ENCODE results near the gene RXRA.

Gene RXRA

DNA sequence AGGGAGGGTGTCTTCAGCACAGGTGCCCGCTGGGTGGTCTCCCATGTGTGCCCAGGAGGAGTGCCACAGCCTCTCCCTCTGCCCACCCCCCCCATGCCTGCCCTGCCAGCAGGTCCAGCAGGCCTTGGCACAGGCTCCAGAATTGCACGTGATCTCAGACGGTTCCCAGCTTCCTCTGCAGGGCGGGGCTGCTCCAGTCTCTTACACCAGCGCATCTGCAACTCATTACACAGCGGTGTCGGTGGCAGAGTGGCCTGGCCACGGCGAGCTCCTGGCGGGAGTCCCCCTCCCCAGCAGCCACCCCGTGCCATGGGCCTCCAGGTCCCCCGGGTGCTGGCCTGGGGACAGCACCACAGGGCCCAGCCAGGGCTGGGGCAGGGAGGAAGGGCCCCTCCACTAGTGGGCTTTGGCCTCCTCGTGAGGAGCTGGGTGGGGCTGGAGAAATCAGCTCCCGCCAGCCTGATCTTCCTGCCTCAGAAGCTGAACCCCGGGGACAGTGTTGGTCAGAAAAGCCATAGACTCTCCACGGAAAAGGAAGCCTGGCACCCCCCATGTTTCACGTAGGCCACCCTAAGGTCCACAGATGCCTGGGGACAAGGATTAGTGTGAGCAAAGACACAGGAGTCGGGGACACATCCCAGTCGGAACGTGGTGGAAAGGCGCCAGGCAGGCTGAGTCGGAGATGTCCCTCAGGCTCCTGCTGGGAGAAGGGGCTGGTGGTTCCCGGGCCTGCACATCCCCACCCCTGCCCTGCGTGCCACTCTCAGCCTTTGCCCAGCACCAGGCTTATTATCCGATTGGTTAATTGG, 40.2 kb downstream of the RXRA start:
- DNase-seq (ENCODE audit: low read depth, low spot score): peak; percentile 84

DNA sequence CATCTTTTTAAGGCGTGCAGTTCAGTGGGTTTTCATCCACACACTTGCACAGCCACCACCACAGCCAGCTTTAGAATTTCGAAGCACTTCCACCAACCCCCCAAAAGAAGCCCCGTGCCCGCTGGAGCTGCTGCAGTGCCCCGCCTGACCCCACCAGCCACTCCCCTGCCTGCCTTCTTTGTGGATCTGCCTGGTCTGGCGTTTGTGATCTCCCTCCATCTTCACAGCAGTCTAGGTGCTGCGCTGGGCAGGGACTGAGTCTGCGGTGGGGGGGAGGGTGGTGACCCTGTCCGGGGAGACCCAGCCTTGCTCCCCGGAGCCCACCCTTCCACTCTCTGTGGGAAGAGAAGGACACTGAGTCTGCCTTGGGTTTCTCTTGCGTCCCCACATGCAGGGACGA, 40.8 kb downstream of the RXRA start:
- DNase-seq (ENCODE audit: low read depth, low spot score): no peak

DNA sequence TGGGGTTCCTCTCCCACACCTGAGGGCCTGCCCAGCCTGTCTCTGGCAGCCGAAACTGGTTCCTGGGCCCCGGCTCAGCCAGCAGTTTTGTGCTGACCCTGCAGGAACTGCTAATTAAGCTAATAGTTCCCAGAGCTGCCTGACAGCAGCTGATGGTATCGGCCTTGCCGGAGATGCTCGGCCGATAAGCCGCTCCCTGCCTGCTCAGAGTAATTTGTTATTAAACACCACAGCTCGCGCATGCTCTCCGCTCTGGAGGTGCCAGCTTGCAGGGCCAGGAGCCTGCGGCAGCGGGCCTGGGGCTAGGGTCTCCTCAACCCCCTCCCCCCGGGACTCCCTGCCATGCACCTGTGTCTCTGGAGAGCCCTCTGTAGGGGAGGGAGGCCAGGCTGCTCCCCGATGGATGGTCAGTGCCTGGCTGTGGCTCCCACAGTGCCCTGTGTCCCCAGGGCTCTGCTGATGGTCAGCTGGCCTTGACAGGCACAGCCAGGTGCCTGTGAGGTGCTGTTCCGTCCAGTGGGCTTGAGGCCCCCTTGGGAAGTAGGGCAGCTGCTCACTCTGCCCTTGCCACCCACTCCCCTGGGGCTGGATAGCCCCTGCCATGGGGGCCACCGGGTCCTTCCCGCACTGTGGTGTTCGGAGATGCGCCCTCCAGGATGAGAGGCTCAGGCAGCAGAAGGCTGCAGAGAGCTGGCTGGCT, 41.7 kb downstream of the RXRA start:
- DNase-seq (ENCODE audit: low read depth, low spot score): no peak

DNA sequence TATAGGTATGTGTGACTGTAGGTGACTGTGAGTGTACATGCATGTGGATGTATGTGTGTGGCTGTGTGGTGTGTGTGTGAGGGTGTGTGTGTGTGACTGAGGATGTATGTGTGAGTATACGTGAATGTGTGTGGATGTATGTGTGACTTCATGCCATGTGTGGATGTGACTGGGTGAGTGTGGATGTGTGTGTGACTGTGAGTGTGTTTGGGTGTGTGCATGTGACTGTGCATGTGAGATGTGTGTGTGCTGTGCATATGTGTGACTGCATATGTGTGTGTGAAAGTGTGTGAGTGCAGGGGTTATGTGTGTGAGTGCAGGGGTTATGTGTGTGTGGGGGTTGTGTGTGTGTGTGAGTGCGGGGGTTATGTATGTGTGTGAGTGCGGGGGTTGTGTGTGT, 42.3 kb downstream of the RXRA start:
- no peak for DNase-seq (ENCODE audit: low read depth, low spot score)

DNA sequence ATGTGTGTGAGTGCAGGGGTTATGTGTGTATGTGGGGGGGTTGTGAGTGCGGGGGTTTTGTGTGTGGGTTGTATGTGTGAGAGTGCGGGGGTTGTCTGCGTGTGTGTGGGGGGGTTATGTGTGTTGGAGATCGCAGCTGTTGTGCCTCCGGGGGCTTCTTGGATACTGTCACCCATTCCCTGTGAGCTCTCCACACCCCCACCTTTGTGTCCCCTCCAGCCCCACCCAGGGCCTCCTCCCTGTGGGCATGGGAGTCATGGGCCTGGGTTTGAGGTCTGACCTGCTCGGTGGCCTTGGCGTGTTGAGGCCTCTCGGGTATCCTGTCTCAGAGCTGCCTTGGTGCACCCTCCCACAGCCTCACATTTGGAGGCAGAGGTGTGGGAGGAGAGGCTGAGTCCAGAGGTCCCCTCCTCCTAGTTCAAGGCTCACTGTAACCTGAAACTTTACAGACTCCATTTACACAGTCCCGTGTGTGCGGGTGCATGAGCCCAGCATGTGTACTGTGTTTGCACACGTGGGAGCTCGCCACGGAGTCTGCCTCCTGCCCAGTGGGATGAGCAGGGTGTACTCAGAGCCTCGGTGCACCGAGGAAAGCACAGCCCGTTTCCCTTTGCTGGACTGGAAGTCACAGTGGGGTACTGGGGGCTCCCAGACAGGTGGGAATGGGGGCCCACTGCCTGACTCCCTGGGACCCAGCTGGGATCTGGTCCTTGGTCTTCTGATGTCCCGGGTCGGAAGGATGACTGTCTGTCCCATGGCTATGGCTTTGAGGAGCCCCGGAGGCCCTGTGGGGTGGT, 43.4 kb downstream of the RXRA start:
- DNase-seq (ENCODE audit: low read depth, low spot score): no peak

DNA sequence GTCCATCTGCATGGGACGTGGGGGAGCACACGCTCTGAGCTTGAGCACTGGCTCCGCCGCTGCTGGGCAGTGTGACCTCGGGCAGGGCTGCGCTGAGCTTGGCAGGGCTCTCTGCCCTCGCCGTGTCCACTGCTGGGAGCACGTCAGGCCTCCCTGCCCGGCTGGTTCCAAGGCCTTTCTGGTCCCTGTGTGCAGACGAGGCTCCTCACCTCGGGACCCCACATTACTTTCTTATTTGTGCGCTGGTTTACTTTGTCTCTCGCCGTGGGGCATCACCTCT, 43.9 kb downstream of the RXRA start:
- DNase-seq (ENCODE audit: low read depth, low spot score): no peak

DNA sequence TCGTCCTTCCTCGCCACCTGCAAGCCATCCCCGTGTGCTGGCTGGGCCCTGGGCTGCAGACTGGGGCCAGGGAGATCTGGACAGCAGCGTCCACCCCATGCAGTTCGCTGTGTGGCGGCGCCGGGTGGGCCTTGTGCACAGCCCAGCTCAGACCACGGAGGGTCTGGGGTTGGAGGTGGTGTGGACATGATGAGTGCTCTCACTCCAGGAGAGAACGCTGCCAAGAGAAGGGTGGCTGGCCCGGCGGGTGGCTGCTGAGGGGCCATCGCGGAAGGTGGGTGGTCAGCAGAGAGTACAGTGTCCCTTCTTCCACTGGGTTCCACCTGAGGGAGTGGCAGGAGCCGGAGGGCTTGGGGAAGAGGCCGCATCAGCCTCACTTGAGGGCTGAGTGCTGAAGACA, 44.4 kb downstream of the RXRA start:
- DNase-seq (ENCODE audit: low read depth, low spot score): no peak

DNA sequence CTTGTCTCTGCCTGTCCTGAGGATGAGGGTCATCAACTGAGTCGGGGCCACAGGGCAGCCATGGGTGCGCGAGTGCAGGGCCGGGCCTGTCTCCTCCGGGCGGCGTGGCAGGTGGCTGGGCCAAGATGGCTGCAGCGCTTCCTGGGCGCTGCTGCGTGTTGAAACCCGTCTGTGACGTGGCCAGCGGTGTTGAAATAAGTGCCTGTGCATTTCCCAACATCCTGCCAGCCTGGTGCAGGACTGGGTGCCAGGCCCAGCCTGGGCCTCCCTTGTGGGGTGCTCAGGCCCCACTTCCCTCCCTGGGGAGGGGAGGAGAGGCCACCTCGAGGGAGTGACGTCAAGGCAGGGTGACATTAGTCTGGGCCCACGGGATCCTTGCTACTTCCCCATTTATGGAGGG, 45.5 kb downstream of the RXRA start:
- no peak for DNase-seq (ENCODE audit: low read depth, low spot score)

DNA sequence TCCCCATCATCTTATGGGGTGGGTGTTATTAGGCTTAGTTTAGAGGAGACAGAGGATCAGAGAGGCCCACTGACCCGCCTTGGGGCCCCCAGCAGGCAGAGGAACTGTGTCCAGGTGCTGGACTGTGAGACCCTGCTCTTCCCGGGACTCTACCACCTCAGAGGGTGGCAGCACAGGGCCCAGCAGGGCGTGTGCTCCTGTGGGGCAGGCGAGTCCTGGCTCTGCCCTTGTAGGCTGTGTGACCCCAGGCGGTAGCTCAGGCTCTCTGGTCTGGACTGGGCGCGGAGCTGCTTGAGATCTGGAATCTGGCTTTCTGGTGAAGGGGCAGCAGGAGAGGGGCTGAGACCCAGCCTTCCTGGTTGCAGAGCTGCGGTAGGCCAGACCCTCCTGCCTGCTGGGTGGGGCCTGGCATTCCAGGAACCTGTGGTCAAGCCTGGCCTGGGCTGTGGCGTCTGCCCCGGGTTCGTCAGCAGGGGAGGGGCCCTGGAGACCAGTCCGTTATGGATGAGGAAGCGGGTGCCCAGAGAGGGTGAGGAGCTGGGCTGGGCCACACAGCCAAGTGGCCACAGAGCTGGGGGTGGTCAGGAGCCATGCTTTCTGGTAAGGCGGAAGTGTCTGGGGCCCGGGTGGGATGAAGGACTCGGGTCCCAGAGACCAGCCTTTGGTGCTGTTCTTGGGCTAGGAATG, 46.5 kb downstream of the RXRA start:
- no peak for DNase-seq (ENCODE audit: low read depth, low spot score)

DNA sequence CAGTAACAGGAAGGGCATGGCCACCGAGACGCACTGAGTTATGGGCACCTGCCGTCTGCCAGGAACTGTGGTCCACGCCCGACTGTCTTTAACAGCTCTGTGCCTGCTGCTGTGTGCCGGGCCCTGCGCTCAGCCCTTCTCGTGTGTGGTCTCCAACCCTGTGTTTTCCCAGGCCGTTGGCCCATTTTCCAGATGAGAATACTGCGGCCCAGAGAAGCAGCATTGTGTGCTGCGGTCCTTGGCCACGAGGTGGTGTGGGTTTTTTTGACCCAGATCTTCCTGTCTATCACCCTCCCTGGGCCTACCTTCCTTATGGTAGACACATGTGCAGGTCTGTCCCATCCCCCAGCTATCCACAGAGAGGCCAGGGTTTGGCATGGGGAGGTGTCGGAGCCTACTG, 47.0 kb downstream of the RXRA start:
- no peak for DNase-seq (ENCODE audit: low read depth, low spot score)

DNA sequence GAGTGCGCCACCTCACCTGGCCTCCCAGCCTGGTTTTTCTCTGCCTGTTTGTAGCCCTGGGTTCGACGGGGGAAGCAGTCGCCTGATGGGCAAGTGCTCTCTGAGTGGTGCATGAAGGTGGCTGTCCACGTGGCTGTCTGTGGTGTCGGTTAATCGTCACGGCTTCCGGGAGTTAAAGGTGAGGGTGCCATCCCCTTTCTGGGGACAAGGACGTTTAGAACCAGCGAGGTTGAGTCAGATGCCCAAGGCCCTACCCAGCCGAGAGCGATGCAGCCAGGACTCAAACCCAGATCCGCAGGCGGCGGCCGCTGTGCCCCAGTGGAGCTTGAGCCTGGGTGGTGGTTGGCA, 47.7 kb downstream of the RXRA start:
- DNase-seq (ENCODE audit: low read depth, low spot score): no peak

DNA sequence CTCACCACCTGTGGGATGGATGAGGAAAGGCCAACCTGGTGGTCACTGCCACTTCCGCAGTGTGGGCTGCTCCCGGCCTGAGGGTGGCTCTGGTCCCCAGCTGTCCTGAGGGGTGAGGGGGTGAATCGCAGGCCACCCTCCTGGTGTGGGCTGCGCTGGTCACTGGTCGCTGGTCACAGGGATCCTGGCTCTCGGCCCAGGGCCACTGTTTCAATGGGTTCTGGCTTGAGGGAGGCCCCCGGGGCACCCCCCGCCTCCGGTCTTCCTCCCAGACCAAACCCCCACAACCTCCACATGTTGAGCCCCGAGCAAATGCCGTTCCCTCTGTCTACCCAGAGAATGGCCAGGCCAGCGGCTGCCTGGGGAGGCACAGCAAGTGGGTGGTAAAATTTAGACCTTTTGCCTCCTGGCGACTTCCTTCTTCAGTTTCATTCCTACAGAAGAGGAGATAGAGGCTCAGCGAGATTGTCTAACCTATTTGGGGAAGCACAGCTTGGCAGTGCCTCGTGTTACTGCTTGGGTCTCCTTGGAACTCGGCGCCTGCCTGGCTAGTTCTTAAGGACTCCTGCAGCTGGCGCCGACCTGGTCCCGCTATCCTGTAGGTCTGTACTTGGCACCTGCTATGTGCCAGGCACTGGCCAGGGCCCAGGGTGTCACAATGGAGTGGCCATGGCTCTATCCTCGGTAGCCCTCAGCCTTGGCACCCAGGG, 48.2 kb downstream of the RXRA start:
- no peak for DNase-seq (ENCODE audit: low read depth, low spot score)

DNA sequence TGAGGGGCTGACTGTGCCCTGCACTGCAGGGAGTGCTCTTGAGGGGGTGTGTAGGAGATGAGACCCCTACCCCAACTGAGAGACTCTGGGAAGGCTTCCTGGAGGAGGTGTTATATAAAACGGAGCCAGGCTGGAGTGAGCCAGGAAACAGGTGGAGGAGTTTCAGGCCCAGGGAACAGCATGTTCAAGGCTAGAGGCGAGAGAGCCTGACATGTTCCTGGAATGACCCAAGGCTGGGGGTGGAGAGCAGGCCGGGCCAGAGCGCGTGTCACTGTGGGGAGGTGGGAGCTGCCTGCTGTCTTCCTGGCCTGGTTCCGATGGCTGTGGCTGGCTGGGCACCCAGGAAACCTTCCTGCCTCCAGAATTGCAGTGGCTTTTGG, 48.7 kb downstream of the RXRA start:
- DNase-seq (ENCODE audit: low read depth, low spot score): no peak

DNA sequence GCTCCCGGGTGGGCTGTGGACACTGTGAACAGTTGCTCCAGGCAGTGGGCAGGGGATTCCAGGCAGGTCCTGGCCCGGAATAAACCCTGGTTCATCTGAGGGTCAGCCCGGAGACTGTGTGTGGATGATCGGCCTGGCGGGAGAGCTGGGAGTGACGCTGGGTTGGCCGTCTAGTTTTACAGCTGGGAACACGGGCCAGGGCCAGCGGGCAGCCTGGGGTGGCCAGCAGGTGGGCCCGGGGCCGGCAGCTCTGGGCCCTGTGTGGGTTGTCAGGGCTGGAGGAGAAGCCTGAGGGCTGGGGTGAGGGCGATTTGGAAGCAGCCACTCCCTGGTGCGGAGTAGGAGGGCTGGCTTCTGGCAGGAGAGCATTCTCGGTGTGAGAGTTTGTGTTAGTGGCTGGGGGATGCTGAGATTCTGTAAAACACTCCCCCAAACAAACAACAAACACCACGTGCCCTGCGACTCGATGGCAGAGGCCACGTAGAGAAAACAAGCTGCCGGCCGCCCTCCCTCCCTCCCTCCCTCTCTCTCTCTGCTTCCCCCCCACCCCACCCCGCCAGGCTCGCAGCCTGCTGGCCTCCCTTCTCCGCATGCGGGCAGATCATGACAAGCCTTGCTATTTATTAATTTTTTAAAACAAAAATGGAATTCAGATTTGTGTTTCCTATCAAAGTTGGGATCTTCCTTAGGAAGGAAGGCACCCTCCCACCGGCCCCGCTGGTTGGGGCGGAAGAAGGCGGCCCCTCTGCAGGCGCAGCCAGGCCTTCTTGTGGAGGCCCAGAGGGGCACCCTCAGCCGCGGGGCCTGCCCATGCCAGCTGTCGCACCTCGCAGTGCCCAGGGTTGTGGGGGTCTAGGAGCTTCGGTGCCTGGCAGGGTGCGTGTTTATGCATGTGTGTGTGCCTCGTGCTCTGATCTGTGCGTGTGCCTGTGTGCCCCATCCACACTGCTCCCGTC, 49.5 kb downstream of the RXRA start:
- DNase-seq (ENCODE audit: low read depth, low spot score): peak; percentile 93

DNA sequence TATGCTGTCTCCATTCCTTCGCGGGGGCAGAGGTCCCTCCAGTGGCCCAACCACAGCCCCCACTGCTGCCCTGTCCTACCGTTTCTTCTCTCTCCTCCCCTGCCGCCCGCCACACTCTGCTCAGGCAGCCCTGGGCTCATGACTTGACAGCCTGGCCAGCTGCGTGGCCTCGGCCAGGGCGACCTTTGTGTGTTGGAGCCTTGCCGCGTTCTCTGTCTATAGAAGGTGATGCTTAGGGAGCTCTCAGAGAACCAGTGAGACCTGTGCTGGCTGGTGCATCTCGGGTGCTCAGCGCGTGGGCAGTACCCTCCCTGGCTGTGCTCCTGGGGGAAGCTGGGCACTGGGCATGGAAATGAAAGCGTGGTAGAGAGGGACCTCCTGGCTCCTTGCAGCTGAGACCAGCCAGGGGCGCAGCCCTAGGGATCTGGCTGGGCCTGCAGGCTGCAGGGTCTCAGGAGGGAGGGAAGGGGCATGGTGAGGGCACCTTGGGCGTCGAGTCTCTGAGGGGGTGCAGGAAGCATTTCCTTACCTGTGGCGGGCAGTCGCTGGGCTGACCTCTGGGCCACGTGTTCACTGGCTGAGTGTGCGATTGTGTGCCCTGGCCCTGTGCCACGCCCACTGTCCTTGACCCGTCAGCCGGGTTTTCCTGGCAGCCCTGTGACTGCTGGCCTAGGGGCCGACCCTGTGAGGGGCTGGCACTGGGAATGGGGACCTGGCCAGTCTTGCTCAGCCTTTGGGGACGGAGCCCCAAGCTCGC, 50.3 kb downstream of the RXRA start:
- DNase-seq (ENCODE audit: low read depth, low spot score): no peak

DNA sequence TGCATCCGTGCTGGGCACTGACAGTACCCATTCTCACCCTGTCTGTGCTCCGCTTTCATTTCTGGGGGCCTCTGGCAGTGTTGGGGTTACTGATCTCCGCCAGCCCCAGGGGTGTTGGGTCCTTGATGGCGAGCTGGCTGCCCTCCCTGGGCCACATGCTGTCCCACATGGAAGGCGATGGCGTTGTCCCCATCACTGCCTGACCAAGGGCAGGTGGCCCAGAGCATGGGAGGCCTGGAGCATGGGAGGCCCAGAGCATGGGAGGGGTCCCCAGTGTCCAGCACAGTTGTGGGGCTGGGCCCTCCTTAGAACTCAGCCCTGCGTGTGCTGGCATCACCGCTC, 50.9 kb downstream of the RXRA start:
- DNase-seq (ENCODE audit: low read depth, low spot score): no peak

DNA sequence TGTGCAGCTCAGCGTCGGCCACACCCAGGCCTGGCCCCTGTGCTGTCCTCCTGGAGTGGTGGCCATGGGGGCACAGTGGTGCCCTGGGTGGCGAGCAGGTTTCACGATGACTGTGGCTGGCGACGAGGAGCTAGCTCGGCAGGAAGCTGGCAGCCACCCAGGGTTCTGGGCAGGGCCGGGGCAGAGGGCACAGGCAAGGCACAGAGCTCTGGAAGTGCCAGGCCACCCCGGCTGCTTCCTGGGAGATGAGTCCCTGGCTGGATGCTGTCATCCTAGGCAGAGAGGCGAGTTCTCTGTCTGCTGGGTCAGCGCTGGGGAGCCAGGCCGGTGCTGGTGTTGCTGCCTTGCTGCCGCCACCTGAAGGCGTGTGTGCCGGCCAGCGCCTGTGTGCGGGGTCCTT, 51.7 kb downstream of the RXRA start:
- no peak for DNase-seq (ENCODE audit: low read depth, low spot score)

DNA sequence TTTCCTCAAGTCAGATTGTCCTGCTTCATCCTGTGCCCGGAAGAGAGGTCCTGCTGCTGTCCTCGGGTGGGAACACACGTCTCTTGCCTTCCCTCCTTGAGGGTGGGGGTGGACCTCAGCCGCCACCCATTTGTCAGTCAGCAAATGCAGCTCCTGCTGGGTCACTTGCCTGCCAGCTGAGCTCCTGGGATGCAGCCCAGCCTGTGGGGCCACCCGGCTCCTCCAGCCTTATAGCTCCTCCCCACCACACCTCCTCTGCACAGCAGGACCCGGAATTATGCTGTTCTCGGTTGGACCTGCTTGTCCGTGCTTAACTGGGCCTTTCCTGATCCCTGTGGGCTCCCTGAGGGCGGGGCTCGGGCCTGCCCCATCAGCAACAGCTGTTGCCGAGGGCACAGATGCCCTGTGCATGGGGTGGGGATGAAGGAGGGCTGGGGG, 52.7 kb downstream of the RXRA start:
- DNase-seq (ENCODE audit: low read depth, low spot score): no peak

DNA sequence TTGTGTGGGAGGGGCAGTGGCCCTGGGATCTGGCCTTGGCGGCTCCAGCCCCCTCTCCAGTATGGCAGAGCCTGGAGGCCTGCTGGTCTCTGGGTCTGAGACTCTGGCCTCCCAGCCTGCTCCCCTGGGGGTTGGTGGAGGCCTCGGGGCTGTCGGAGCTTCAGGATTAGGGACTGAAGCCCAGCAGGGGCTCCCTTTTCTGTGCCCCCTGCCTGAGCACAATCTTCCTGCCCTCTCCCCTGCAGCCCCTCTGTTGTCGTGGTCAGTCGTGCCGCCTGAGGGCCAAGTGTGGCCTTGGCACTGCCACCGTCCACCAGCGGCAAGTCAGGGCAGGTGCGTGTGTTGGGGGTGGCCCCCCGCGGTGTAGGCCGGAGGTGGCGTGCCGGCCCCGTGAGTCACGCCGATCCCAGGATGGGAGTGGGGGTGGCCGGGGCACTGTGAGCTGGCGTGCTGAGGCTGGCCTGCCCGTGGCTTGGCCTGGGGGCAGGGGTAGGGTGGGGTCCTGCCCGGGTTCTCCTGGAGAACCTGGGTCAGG, 53.6 kb downstream of the RXRA start:
- no peak for DNase-seq (ENCODE audit: low read depth, low spot score)

All from brain pericyte (primary cell).